Measurements from ENCODE around the gene BRINP1.

Gene BRINP1, protein sequence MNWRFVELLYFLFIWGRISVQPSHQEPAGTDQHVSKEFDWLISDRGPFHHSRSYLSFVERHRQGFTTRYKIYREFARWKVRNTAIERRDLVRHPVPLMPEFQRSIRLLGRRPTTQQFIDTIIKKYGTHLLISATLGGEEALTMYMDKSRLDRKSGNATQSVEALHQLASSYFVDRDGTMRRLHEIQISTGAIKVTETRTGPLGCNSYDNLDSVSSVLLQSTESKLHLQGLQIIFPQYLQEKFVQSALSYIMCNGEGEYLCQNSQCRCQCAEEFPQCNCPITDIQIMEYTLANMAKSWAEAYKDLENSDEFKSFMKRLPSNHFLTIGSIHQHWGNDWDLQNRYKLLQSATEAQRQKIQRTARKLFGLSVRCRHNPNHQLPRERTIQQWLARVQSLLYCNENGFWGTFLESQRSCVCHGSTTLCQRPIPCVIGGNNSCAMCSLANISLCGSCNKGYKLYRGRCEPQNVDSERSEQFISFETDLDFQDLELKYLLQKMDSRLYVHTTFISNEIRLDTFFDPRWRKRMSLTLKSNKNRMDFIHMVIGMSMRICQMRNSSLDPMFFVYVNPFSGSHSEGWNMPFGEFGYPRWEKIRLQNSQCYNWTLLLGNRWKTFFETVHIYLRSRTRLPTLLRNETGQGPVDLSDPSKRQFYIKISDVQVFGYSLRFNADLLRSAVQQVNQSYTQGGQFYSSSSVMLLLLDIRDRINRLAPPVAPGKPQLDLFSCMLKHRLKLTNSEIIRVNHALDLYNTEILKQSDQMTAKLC

GRCh38 chr9:119368681-119369581 lies at the start of gene BRINP1:
Gene BRINP1 (minus strand): TSS chr9:119369435. CDS start chr9:119313355, 56,080 bp downstream.
- DNase-seq, result no peak

DNA sequence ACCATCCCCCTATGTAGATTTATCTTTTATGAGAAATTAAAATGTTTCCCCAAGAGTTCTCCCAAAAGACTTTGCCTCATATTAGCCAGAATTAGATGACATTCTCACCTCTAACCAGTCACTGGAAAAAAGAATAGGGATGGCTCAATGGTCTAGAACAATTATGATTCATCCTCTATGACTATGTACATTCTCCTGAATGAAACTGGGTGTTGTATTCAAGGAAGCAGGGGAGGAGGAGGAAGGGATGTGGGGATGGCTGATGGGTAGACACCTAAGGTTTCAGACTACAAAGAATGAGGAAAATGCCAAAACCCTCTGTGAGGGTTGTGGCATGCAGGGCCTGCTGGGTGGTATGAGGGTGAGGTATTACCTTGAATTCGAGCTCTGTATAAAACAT lies 49.5 kb upstream of the BRINP1 start:
- DNase-seq, result no peak

GRCh38 chr9:119416793-119417192 lies 47.6 kb upstream of the BRINP1 start:
- DNase-seq, result no peak

GRCh38 chr9:119412399-119412798 lies 43.2 kb upstream of the BRINP1 start:
- DNase-seq, result no peak

GRCh38 chr9:119409552-119409951 lies 40.3 kb upstream of the BRINP1 start:
- no peak for DNase-seq

GRCh38 chr9:119400606-119401005 lies 31.4 kb upstream of the BRINP1 start:
- no peak for DNase-seq

DNA sequence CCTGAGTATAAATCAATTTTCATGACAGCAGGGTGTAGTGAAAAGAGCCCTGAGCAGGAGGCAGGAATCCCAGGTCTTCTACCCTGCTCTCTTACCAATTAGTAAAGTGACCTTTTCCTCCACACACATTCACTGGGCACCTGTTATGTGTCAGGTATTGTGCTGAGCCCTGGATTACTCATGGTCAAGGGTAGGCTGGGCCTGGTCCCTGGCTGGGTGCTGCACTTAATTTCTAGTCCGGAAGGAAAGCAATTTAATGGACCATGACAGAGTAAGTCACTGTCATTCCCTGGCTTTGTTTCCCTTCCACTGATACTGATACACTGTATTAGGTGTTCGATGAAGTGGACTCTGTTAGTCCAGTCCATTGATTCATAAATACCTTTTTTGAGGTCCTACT lies 29.1 kb upstream of the BRINP1 start:
- DNase-seq, result no peak

DNA sequence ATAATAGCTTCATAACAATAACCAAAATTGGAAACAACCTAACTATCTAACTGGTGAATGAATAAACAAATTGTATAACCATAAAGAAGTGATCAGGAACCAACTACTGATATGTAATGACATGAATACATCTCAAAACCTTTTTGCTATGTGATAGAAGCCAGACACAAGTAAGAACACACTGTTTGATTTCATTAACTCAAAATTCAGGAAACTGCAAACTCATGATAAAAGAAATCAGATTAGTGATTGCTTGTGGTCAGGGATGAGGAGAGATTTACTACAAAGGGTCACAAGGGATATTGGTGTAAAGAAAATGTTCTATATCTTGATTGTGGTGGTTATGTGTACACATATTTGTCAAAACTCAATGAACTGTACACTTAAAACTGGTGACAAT lies 22.6 kb upstream of the BRINP1 start:
- DNase-seq, result no peak

DNA sequence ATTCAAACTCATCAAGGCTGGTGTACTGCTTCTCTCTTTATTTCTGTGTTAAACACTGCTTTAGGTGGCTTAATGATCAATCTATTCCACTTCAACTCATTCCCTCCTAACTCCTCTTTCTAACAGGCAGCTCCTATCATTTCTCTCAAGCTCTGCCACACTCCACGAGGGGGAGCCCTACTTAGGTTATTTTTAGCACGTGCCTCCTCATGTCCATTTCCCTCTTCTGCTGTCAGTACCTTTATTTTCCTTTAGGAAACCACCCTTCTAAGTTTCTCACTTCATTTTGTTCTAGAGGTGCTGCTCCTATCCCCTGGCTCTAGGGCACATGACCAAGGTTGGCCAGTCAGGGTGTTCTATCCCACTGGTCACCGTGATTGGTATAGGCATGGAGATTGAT lies 6.7 kb upstream of the BRINP1 start:
- DNase-seq, result peak; percentile 1

- no peak for DNase-seq
These were observed 3.7 kb upstream of the BRINP1 start for GRCh38 chr9:119372951-119373350.

GRCh38 chr9:119370816-119371215 lies 1.6 kb upstream of the BRINP1 start:
- DNase-seq, result peak; percentile 5

GRCh38 chr9:119369680-119370366 lies 588 bp upstream of the BRINP1 start:
- DNase-seq, result no peak

GRCh38 chr9:119368179-119368578 lies 1.1 kb downstream of the BRINP1 start:
- no peak for DNase-seq

- DNase-seq, result no peak
These were observed 1.6 kb downstream of the BRINP1 start for GRCh38 chr9:119367683-119368075.

GRCh38 chr9:119366909-119367682 lies 2.1 kb downstream of the BRINP1 start:
- DNase-seq, result no peak

DNA sequence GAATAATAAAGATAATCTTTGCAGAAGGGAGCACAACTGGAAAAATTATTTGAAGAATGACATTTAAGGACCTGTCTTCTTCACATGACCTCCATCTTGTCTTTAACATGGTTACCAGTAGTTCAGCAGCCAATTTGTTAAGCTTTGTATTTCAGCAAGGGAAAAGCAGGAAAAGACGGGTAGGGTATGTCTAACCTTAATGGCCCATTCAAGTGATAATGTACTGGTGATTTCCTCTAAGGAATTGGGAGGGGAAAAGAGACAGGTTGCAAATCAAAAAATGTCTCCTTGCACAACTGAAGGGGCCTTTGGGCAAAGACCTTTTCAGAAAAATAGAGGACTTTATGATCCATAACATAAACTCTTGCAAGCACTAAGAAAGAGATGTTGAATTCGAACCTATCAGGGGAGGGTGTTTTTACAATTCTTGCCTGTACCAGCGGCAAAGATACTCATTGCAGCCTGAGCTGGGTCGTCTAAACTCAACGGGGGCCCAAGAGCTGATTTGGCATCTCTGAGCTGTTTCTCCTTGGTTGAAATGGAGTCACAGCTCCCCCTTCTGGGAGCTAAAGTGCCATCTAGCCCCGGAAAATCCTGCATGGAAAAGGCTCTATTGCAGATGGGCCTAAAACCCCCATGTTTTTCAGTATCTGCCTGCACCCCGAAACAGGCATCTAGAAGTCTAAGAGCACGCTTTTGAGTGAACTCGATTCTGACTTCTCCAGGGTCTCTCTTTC lies 3.8 kb downstream of the BRINP1 start:
- DNase-seq, result peak; percentile 6

DNA sequence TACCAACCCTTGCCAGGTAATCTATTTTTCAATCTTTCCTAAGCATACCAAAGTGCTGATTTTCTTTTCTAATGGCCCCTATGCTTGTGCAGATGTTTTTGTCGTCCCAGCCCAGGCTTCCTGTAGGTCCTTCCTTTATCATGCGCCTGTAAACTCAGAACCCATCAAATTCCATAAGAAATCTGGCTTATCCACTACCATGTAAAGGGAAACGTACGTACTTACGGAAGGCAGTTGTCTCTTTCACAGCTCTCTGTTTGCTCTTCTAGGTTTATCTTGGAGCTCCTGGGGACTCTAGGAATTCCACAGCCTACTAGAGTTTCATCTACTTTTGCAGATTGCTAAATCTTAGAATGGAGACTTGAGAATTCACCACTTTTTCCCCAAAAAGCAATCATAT lies 9.0 kb downstream of the BRINP1 start:
- DNase-seq, result no peak

DNA sequence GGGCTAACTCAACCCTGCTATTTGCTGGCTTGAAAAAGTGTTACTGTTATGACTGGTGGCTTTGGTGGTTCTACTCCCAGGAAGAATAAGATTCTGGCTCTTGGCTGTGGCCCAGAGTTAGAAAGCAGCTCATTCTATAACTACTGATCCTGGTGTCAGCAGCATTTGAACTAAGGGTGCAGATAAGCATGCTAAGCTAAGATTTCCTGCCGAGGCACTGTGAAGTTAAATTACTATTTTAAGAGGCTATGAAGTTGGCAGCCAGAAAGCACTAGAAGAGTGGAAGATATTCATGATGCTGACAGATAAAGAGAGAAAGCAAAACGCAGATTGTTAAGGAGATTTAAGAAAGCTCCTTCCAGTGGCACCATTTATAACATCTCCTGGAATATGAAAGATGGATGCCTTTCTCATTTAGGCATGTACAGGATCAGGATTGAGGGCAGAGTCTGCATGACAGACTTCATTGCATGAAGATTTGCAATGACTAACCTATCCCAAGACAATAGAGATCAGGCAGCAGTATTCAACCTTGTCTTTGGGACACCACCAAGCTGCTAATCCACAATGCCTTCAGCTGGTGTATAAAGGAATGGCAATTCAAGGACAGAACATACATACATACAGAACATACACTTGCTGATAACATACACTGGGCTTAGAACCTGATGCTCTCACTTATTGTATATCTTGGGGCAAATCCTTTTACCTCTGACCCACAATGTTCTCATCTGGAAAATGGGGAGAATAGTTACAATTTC lies 11.7 kb downstream of the BRINP1 start:
- no peak for DNase-seq

DNA sequence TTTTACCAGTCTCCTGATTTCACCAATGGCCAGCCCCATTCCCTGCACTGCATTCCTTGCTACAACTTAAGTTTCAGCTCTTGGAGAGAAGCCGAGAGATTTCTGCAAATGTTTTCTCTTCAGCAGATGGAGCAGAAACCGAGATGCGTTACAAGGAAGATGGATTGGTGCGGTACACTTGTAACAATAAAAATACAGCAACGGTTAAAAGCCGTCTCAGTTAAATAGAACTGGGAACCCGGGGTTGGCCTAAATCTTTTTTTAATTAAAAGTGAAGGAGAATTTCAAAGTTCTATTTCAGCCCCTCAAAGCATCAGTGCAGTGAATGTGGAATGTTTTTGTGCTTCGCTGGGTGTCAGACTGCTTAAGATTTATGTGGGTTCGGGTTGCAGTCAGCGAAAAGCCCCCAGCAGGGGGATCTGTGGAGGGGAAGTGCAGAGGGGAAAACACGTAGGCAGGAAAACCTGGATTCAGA lies 19.8 kb downstream of the BRINP1 start:
- DNase-seq, result no peak

Data from inflammatory macrophage treated with lipopolysaccharide for 4 hours (primary cell).